Stimulated activated CD4-positive, alpha-beta T cell treated with anti-CD3 and anti-CD28 coated beads, Interleukin-15, amount 100 ng/mL, for 24 hours (primary cell): ENCODE results near the gene PURA.

Source experiments
- DNase-seq: peaks from one replicate; pipeline ENCODE4 v3.0.0-alpha.2; 2020

The PURA gene

GRCh38 chr5:140165101-140165922 lies 51.4 kb downstream of the PURA start:
- no peak for DNase-seq

DNA sequence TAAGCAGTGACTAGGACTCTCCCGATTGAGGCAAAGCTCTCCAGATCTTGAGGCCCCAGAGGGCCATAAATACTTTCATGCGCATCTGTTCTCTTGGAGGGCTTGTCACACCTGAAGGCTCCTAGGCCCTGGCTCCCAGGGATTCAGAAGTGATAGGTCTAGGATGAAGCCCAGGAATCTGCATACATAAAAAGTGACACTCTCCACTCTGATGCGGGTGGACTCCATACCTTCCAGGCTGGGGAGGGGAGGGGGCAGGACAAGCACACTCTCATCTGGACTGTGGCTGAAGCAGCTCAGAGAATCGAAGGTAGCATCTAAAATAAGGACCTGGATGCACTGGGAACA lies 52.0 kb downstream of the PURA start:
- no peak for DNase-seq

GRCh38 chr5:140166911-140167310 lies 53.0 kb downstream of the PURA start:
- DNase-seq, result no peak

GRCh38 chr5:140168371-140168770 lies 54.5 kb downstream of the PURA start:
- DNase-seq, result no peak

DNA sequence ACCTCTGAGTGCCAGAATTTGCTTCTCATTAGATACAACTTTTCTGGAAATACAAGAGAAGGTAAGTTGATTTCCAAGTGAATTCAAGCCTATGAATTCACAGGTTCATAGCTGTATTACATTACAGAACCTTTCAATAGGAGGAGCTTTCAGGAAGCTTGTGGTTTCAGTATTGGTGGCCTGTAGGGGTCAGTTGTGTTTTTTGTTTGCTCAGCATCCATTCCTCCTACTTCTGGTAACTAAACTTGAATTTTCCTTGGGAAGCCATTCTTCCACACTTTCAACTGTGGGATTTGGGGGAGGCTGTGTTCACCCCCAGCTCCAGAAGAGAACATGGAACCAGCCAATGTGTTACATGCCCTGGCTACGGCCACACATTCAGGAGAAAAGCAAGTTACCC lies 55.5 kb downstream of the PURA start:
- no peak for DNase-seq

DNA sequence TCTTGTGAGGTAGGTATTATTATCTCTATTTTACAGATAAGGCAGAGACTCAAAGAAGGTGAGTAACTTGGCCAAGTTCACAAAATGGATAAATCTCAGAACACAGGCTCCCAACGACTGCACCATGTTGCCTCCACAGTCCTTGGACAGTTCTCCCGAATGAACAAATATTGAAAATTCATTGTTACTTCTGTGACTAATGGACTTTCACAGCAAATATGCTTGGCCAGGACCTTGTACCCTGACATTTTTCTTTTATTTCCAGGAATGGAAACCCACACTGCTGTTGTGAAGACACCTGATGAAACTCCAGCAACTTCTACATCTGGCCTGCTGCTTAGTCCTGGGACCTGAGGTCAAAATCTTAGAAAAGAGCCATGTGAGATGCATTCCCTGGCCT lies 58.6 kb downstream of the PURA start:
- no peak for DNase-seq

- DNase-seq, result no peak
Observed at GRCh38 chr5:140174014-140174413, 60.1 kb downstream of the PURA start.

DNA sequence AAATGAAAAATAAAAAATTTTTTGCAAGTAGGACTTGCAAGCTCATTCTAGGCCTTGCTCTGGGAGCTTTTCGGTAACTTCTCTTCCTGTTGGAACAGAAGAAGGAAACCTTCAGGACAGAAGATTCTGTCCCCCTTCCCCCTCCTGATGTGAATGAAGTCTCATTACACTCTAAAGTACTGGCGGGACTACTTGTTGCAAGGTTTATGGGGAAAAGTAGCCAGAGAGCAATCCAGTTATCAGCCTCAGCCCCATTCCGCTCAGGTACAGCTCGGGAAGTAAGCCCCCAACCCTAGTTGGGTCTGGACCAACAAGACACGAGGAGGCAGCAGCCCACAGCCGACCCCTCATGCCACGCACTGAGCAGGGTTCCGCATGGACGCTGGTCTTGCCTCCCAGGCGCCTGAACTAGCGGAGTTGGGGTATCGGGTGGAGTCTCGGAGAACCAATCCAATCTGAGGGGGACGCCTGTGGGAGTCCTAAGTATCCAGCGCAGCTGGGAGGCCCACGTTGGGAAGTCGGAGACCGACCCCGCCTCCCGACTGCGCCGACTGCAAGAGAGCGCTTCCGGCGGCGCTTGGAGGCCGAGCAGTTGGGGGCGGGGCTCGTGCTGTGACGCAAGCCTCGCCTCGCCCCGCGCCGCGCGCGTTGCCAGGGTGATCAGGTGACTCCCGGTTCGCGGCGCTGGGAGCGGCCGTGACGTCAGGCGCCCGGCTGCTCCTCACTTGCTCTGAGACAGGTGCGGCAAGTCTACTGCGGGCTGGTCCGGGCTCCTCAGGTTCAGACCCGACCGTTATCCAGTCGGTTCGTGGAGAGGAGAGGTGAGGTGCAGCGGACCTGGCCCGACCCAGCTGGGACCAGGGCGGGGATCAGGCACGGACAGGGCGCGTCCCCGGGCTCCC lies 60.8 kb downstream of the PURA start, which contains the start of gene CYSTM1:
TSS of gene CYSTM1 (plus strand) at position 724 of the 902 bp plus-strand sequence. CDS start 19,278 bp downstream, outside the sequence.
- peak; percentile 97 for DNase-seq
